Adipocyte (in vitro differentiated cells): ENCODE data around the gene LIPC.

Experiments
- DNase-seq: peaks from one replicate; pipeline ENCODE4 v3.0.0-alpha.2; 2015; ENCODE audit warnings: low read depth
- H3K27me3 ChIP-seq: replicated peaks from 2 replicates; pipeline ENCODE4 v1.7.0; 2013; ENCODE audit warnings: mild to moderate bottlenecking, low read length, moderate library complexity; ENCODE audit not compliant: control insufficient read depth, insufficient read depth
- H3K36me3 ChIP-seq: 2 replicates; pipeline ENCODE4 v1.7.0; 2013; ENCODE audit warnings: low read length, mild to moderate bottlenecking, moderate library complexity; ENCODE audit not compliant: control insufficient read depth, insufficient read depth, severe bottlenecking
- H3K4me1 ChIP-seq: 2 replicates; pipeline ENCODE4 v1.7.0; 2013; ENCODE audit warnings: mild to moderate bottlenecking, low read length, moderate library complexity; ENCODE audit not compliant: control insufficient read depth, insufficient read depth
- H3K4me3 ChIP-seq: 2 replicates; pipeline ENCODE4 v1.7.0; 2013; ENCODE audit warnings: mild to moderate bottlenecking, low read length, moderate library complexity
- H3K9ac ChIP-seq: 2 replicates; pipeline ENCODE4 v1.7.0; 2013; ENCODE audit warnings: mild to moderate bottlenecking, low read length, moderate library complexity
- H3K9me3 ChIP-seq: 2 replicates; pipeline ENCODE4 v1.7.0; 2013; ENCODE audit warnings: mild to moderate bottlenecking, low read length, moderate library complexity; ENCODE audit not compliant: control insufficient read depth

LIPC gene

GRCh38 chr15:58535894-58536293 lies 104.1 kb downstream of the LIPC start:
- no peaks in the 10 kb centered on the region for H3K36me3 ChIP-seq
- H3K9me3 ChIP-seq = peaks cover 4% of the 10 kb centered on the region
- no peak overlapping the region for H3K9ac ChIP-seq
- H3K27me3 ChIP-seq = peaks cover 18% of the 10 kb centered on the region
- no peaks in the 10 kb centered on the region for H3K4me1 ChIP-seq
- DNase-seq = no peak
- H3K4me3 ChIP-seq = no peak overlapping the region

- Histone ChIP-seq H3K4me3 (no peak overlapping the region), H3K36me3 (no peaks in the 10 kb centered on the region), H3K4me1 (no peaks in the 10 kb centered on the region), H3K9me3 (peaks cover 4% of the 10 kb centered on the region), H3K27me3 (peaks cover 18% of the 10 kb centered on the region), H3K9ac (no peak overlapping the region)
- no peak for DNase-seq
These were observed 104.6 kb downstream of the LIPC start for GRCh38 chr15:58536414-58536813.

GRCh38 chr15:58537033-58537432 lies 105.2 kb downstream of the LIPC start:
- peaks cover 18% of the 10 kb centered on the region for H3K27me3 ChIP-seq
- no peaks in the 10 kb centered on the region for H3K4me1 ChIP-seq
- no peak overlapping the region for H3K9ac ChIP-seq
- peaks cover 4% of the 10 kb centered on the region for H3K9me3 ChIP-seq
- no peak overlapping the region for H3K4me3 ChIP-seq
- DNase-seq = no peak
- no peaks in the 10 kb centered on the region for H3K36me3 ChIP-seq

- H3K36me3 ChIP-seq = no peaks in the 10 kb centered on the region
These were observed 106.5 kb downstream of the LIPC start for GRCh38 chr15:58538225-58538727.

GRCh38 chr15:58538901-58539300 lies 107.1 kb downstream of the LIPC start:
- DNase-seq = no peak
- H3K9ac ChIP-seq = no peak overlapping the region
- H3K27me3 ChIP-seq = peaks cover 18% of the 10 kb centered on the region
- H3K4me1 ChIP-seq = peaks cover under 1% of the 10 kb centered on the region
- peaks cover 4% of the 10 kb centered on the region for H3K9me3 ChIP-seq
- H3K4me3 ChIP-seq = no peak overlapping the region
- no peaks in the 10 kb centered on the region for H3K36me3 ChIP-seq

More at GRCh38 chr15:58538225-58538727, 106.5 kb downstream of the LIPC start:
- no peak for DNase-seq
- Histone ChIP-seq H3K9ac (no peak overlapping the region), H3K27me3 (peaks cover 18% of the 10 kb centered on the region), H3K9me3 (peaks cover 4% of the 10 kb centered on the region), H3K4me1 (no peaks in the 10 kb centered on the region), H3K4me3 (no peak overlapping the region)

GRCh38 chr15:58539548-58539947 lies 107.8 kb downstream of the LIPC start:
- H3K4me1 ChIP-seq = peaks cover 3% of the 10 kb centered on the region
- no peak for DNase-seq
- no peaks in the 10 kb centered on the region for H3K36me3 ChIP-seq
- H3K4me3 ChIP-seq = no peak overlapping the region
- no peak overlapping the region for H3K9ac ChIP-seq
- H3K27me3 ChIP-seq = peaks cover 14% of the 10 kb centered on the region
- H3K9me3 ChIP-seq = peaks cover 4% of the 10 kb centered on the region

GRCh38 chr15:58541410-58542087 lies 109.8 kb downstream of the LIPC start:
- no peak for DNase-seq
- H3K9ac ChIP-seq = no peak overlapping the region
- no peak overlapping the region for H3K4me3 ChIP-seq

GRCh38 chr15:58543664-58544335 lies 112.0 kb downstream of the LIPC start:
- Histone ChIP-seq H3K36me3 (no peaks in the 10 kb centered on the region), H3K4me3 (no peak overlapping the region), H3K9ac (no peak overlapping the region), H3K27me3 (peaks cover 6% of the 10 kb centered on the region), H3K9me3 (peaks cover 2% of the 10 kb centered on the region), H3K4me1 (peaks cover 25% of the 10 kb centered on the region)
- DNase-seq = no peak

More at GRCh38 chr15:58541410-58542087, 109.8 kb downstream of the LIPC start:
- Histone ChIP-seq H3K36me3 (no peaks in the 10 kb centered on the region), H3K27me3 (peaks cover 6% of the 10 kb centered on the region), H3K4me1 (peaks cover 7% of the 10 kb centered on the region), H3K9me3 (peaks cover 4% of the 10 kb centered on the region)

- Histone ChIP-seq H3K36me3 (no peaks in the 10 kb centered on the region), H3K27me3 (peaks cover under 1% of the 10 kb centered on the region), H3K9ac (no peak overlapping the region), H3K9me3 (no peaks in the 10 kb centered on the region), H3K4me1 (peaks cover 28% of the 10 kb centered on the region), H3K4me3 (no peak overlapping the region)
- no peak for DNase-seq
These were observed 113.0 kb downstream of the LIPC start for GRCh38 chr15:58544756-58545155.

- Histone ChIP-seq H3K4me1 (peaks cover 28% of the 10 kb centered on the region), H3K36me3 (no peaks in the 10 kb centered on the region), H3K4me3 (no peak overlapping the region), H3K9me3 (no peaks in the 10 kb centered on the region), H3K9ac (no peak overlapping the region), H3K27me3 (no peaks in the 10 kb centered on the region)
- no peak for DNase-seq
These were observed 113.7 kb downstream of the LIPC start for GRCh38 chr15:58545307-58546065.

GRCh38 chr15:58546066-58546591 lies 114.3 kb downstream of the LIPC start:
- Histone ChIP-seq H3K4me3 (no peak overlapping the region), H3K27me3 (no peaks in the 10 kb centered on the region), H3K4me1 (peaks cover 30% of the 10 kb centered on the region), H3K9me3 (no peaks in the 10 kb centered on the region), H3K9ac (no peak overlapping the region), H3K36me3 (no peaks in the 10 kb centered on the region)
- DNase-seq = no peak
